ENCODE data around the gene ITSN1.

The ITSN1 gene

GRCh38 chr21:33731447-33731846, 89.1 kb downstream of the ITSN1 start:
- FAIRE-seq (no peak), DNase-seq (ENCODE audit: insufficient read length, low spot score) (no peak)
- TF ChIP-seq CTCF (IDR thresholded peaks at IDR 0.05; ENCODE audit: insufficient read depth, missing control alignments) = no peak

DNA sequence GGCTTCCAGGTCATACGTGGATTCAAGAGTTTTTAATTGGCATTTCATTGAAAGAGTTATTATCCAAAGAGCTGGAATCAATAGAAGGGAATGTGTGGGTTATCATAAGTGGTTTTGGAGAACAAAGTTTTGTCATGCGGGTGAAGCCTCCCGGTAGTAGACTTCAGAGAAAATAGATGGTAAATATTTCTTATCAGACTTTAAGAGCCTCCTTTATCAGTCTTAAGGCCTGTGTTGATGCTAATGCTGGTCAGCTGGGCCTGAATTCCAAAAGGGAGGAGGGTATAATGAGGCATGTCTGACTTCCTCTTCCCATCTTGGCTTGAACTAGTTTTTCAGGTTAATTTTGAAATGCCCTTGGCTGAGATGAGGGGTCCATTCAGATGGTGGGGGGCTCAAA, 89.7 kb downstream of the ITSN1 start:
- FAIRE-seq = no peak
- DNase-seq (ENCODE audit: insufficient read length, low spot score) = no peak
- TF ChIP-seq CTCF (IDR thresholded peaks at IDR 0.05; ENCODE audit: insufficient read depth, missing control alignments) = no peak

GRCh38 chr21:33733601-33734000, 91.3 kb downstream of the ITSN1 start:
- no peak for TF ChIP-seq CTCF (IDR thresholded peaks at IDR 0.05; ENCODE audit: insufficient read depth, missing control alignments)
- no peak for DNase-seq (ENCODE audit: insufficient read length, low spot score)
- FAIRE-seq = no peak

- DNase-seq (ENCODE audit: insufficient read length, low spot score) (no peak), FAIRE-seq (no peak)
- TF ChIP-seq CTCF (IDR thresholded peaks at IDR 0.05; ENCODE audit: insufficient read depth, missing control alignments) = no peak
These were observed 92.0 kb downstream of the ITSN1 start for GRCh38 chr21:33734291-33734690.

- no peak for FAIRE-seq
- TF ChIP-seq CTCF (IDR thresholded peaks at IDR 0.05; ENCODE audit: insufficient read depth, missing control alignments) = no peak
- DNase-seq (ENCODE audit: insufficient read length, low spot score) = no peak
These were observed 92.5 kb downstream of the ITSN1 start for GRCh38 chr21:33734818-33735217.

- no peak for TF ChIP-seq CTCF (IDR thresholded peaks at IDR 0.05; ENCODE audit: insufficient read depth, missing control alignments)
- FAIRE-seq (no peak), DNase-seq (ENCODE audit: insufficient read length, low spot score) (no peak)
These were observed 94.3 kb downstream of the ITSN1 start for GRCh38 chr21:33736569-33736968.

GRCh38 chr21:33739701-33740100, 97.4 kb downstream of the ITSN1 start:
- no peak for TF ChIP-seq CTCF (IDR thresholded peaks at IDR 0.05; ENCODE audit: insufficient read depth, missing control alignments)
- FAIRE-seq (no peak), DNase-seq (ENCODE audit: insufficient read length, low spot score) (no peak)

Measured in D721Med (cell line).